Kidney tubule cell (primary cell): ENCODE data around the gene GNG4.

Experiments
- DNase-seq: peaks from one replicate; pipeline ENCODE4 v3.0.0-alpha.2; 2018; ENCODE audit warnings: low spot score

The GNG4 gene

GRCh38 chr1:235649368-235650163 is at the start of gene GNG4:
GNG4 (minus strand) TSS chr1:235649784; CDS start chr1:235583838, 65,946 bp downstream.
- DNase-seq = no peak

- no peak for DNase-seq
Measured at GRCh38 chr1:235697508-235697907, 47.9 kb upstream of the GNG4 start.

- no peak for DNase-seq
Measured at GRCh38 chr1:235689356-235689755, 39.8 kb upstream of the GNG4 start.

- DNase-seq = no peak
Measured at GRCh38 chr1:235688096-235688495, 38.5 kb upstream of the GNG4 start.

GRCh38 chr1:235683653-235684052 is 34.1 kb upstream of the GNG4 start:
- DNase-seq = no peak

- no peak for DNase-seq
Measured at GRCh38 chr1:235682216-235682615, 32.6 kb upstream of the GNG4 start.

- DNase-seq = no peak
Measured at GRCh38 chr1:235679644-235680043, 30.1 kb upstream of the GNG4 start.

GRCh38 chr1:235679005-235679404 is 29.4 kb upstream of the GNG4 start:
- no peak for DNase-seq

- DNase-seq = no peak
Measured at GRCh38 chr1:235675152-235675890, 25.7 kb upstream of the GNG4 start.

GRCh38 chr1:235673981-235674380 is 24.4 kb upstream of the GNG4 start:
- DNase-seq = no peak

GRCh38 chr1:235671992-235672391 is 22.4 kb upstream of the GNG4 start:
- DNase-seq = no peak

- DNase-seq = no peak
Measured at GRCh38 chr1:235670157-235670776, 20.7 kb upstream of the GNG4 start.

- no peak for DNase-seq
Measured at GRCh38 chr1:235669277-235669676, 19.7 kb upstream of the GNG4 start.

GRCh38 chr1:235663628-235664027 is 14.0 kb upstream of the GNG4 start:
- no peak for DNase-seq

GRCh38 chr1:235661568-235661967 is 12.0 kb upstream of the GNG4 start:
- DNase-seq = no peak

GRCh38 chr1:235659186-235659771 is 9.7 kb upstream of the GNG4 start:
- no peak for DNase-seq

- DNase-seq = no peak
Measured at GRCh38 chr1:235657747-235658526, 8.4 kb upstream of the GNG4 start.

- no peak for DNase-seq
Measured at GRCh38 chr1:235657269-235657668, 7.7 kb upstream of the GNG4 start.

GRCh38 chr1:235652364-235652763 is 2.8 kb upstream of the GNG4 start:
- no peak for DNase-seq

- DNase-seq = no peak
Measured at GRCh38 chr1:235651170-235651806, 1.7 kb upstream of the GNG4 start.
